GM21423 (cell line): Measurements from ENCODE around the gene ATR.

ENCODE experiments used
- ATAC-seq: cut with Tn5 transposase; IDR thresholded peaks from one replicate; pipeline ENCODE4 v1.9.1; 2021; ENCODE audit warnings: mild to moderate bottlenecking, moderate library complexity; ENCODE audit not compliant: unreplicated experiment

Gene ATR

DNA sequence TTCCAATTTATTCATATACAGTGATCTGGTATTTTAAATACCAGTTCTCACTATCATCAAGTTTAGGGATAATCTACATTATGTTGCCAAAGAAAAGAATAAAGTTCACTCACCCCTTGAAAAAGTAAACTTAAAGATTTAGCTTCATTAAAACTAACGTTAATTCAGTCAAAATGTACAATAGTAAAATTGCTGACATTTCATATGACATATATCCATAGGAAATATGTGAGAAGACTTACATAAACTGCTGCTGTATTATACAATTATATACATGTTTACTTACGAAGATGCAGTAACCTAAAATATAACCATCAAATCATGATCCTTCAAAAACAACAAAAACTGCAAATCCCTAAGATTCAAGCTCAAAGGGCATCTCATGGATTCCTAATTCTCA is 44.0 kb downstream of the ATR start:
- ATAC-seq, result no peak

DNA sequence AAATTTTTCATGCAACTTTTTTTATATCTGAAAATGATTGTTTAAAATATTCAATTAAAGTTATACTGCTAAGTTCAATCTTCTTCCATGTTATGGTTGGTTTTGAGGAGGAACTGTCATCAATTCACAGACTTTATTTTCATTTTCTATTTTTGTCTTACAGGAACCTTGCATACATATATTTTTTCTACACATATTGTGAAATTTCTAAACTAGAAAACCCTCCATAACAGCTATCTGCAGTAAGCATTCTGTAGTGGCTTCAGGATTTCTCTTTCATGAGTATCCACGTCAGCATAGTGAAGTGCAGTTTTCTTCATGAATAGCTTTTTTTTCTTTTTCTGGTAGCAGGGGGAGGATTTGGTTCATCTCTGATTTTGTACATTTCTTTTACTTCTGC is 48.2 kb downstream of the ATR start:
- ATAC-seq, result no peak

DNA sequence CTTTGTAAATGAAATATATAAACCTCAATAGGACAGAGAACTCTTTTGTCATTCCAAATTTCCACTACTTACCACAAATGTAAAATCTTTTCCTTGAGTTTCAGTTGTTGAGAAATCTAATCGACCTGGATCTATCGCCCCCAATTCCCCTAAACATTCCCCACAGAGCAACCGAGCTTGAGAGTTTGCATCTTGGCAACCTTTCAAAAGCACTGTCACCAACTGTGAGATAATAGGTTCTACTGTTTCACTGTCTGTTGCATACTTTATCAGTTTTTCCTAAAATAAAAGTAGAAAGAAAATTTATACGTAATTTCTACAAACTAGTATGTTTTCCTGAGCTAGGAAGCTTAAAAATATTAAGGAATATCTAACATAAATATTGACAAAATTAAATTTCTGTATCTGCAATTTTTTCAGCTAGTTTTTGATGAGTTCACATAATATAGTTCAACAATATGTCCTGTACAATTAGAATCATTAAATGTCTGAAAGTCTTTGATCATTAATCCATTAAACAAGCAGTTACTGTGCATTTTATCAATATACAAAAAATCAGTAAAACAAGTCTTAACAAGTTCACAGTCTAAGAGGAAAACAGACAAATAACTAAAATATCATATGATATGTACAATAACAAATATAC is 54.5 kb downstream of the ATR start:
- ATAC-seq, result no peak

DNA sequence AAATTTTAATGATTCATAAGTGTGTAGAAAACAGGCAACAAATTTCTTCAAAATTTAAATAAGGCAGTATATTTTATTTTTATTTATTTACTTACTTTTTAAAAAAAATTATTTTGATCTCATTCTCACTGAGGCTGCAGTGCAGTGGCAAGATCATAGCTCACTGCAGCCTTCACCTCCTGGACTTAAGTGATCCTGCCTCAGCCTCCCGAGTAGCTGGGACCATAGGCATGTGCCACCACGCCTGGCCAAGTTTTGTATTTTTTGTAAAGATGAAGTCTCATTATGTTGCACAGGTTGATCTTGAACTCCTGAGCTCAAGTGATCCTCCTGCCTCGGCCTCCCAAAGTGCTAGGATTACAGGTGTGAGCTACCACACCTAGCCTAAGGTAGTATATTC is 69.5 kb downstream of the ATR start:
- ATAC-seq, result no peak

GRCh38 chr3:142507241-142507640 is 71.3 kb downstream of the ATR start:
- ATAC-seq, result no peak

DNA sequence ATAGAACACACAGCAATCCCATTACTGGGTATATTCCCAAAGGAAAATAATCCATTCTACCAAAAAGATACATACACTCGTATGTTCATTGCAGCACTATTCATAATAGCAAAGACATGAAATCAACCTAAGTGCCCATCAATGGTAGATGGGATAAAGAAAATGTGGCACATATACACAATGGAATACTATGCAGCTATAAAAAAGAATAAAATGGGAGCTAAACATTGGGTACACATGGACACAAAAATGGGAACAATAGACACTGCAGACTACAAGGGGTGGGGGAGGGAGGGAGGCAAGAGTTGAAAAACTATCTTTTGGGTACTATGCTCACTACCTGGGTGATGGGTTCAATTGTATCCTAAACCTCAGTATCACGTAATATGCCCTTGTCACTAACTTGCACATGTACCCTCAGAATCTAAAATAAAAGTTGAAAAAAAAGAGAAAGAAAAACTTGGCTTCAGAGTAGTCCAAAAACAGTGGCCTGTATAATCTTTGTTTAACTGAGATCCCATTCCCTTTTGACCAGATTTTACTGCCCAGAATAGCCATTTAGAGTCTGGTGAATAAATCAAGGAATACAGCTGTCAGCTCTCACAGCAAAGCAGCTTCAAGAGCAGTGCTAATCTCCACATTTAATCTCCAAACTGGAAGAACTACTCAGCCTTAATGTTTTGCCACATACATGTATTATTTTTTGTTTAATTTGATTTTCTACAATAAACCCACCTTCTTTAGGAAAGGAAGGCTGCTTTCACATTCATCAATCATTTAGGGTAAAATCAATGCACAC is 76.1 kb downstream of the ATR start:
- ATAC-seq, result no peak

DNA sequence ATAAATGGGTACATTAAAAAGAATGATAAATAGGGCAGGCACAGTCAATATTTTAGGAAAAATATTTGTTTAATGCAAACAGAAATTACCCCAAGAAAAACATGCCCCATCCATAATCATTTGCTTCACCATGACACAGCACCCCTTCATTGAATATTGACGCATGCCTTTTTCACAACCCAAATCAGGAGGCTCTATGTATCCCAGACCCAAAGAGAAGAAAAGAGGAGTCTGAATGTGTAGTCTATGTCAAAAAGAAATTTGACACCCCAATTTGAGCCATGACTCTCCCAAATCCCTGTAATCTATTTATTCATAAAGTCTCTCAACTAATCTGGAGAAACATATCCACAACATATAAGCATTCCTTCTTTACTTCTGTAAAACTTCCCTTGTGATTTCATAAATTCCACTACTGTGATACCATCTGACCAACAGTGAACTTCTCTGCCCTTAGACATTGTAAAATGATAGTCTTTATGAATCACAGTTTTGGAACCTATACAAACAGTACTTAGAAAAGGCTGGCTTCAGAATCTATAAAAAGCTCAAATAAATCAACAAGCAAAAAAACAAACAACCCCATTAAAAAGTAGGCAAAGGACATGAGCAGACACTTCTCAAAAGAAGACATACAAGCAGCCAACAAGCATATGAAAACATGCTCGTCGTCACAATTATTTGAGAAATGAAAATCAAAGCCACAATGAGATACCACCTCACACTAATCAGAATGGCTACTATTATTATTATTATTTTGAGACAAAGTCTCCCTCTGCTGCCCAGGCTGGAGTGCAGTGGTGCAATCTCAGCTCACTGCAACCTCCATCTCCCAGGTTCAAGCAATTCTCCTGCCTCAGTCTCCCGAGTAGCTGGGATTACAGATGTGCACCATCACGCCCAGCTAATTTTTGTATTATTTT is 77.3 kb downstream of the ATR start:
- ATAC-seq, result no peak

DNA sequence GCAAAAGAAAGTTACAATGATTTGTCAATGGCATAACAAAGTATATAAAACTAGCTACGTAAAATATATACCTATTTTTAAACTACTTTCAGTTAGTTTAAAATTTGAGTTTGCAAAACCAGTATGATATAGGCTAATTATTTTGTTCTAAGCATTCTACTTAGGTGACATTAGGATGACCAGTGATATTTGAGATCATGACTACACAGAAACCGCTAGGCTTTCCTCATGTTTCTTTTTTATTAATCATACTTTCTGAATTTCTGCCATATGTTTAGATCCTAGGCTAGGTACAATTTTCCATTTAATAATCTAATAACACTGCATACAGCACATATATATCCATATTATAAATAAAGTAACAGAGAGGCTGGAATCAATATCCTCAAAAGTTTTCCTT is 78.3 kb downstream of the ATR start:
- no peak for ATAC-seq

GRCh38 chr3:142498397-142499180 is 79.9 kb downstream of the ATR start:
- ATAC-seq, result no peak

- no peak for ATAC-seq
Observed at GRCh38 chr3:142497729-142498128, 80.8 kb downstream of the ATR start.

DNA sequence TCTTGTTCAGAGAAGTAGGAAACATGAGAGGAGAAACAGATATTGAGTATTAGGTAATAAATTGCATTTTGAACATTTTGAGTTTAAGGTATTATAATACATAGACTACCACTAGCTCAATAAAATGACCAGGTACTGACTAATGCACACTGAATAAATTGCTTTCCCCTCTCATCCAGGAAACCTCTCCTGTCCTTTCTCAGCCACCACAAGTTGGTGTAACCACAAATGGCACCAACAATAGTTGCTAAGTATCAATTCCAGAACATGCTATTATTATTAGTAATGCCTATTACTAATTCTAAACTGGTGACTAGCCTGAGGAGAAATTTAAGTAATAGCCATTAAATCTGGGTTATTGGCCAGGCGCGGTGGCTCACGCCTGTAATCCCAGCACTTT is 83.4 kb downstream of the ATR start:
- ATAC-seq, result no peak

DNA sequence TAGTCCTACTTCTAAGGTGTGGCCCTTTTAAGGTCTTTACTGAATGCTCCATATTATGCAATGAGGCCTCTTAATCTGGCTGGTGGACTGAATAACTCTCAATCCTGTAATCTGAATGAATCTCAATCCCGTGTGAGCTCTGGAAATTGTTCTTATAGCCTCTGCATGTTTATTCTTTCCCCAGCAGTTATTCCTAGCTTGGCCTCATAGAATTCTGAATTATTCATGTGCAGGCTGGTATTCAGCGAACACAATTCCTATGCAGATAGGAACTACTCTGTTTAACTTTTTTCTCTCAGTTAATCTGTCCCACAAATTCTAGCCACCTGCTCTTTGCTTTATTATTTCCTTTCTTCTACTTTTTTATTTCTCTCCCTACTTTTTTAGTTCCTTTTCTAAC is 86.3 kb downstream of the ATR start:
- no peak for ATAC-seq

DNA sequence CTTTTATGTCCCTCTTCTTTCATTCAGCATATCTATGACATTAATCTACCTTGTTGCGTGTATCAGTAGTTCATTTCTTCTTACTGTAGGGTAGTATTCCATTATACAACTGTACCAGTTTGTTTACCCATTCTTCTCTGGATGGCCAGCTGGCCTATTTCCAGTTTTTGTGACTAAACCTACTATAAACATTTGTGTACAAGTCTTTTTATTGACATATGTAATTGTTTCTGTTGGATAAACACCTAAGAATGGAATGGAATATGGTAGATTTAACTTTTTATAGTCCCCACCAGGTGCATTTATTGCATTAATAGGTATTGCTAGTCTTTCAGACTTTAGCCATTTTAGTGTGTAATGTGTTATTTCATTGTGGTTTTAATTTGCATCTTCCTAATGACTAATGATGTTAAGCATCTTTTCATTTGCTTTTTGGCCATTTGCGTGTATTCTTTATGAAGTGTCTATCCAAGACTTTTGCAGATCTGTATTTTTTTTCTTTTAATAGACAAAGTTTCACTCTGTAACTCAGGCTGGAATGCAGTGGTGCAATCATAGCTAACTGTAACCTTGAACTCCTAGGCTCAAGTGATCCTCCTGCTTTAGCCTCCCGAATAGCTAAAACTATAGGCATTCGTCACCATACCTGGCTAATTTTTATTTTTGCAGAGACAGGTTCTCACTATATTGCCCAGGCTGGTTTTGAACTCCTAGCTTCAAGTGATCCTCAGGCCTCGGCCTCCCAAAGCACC is 88.8 kb downstream of the ATR start:
- ATAC-seq, result no peak

GRCh38 chr3:142484912-142485435 is 93.6 kb downstream of the ATR start:
- ATAC-seq, result no peak

DNA sequence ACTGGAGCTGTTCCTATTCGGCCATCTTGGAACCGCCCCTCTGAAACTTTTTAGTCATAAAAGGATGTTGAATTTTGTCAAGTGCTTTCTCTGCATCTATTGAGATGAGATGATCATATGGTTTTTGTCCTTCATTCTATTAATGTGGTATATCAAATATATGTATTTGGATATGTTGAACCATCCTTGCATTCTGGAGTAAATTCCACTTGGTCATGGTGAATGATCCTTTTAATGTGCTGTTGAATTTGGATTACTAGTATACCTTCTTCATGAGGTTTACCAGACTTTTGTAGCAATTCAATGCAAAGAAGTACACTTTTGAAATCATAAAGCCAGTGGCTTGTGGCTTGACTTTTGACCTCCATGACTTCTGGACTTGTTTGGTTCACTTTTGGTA is 97.3 kb downstream of the ATR start:
- no peak for ATAC-seq

- no peak for ATAC-seq
Observed at GRCh38 chr3:142470826-142471225, 107.7 kb downstream of the ATR start.

- no peak for ATAC-seq
Observed at GRCh38 chr3:142468456-142468855, 110.1 kb downstream of the ATR start.

GRCh38 chr3:142467768-142468167 is 110.8 kb downstream of the ATR start:
- ATAC-seq, result no peak

DNA sequence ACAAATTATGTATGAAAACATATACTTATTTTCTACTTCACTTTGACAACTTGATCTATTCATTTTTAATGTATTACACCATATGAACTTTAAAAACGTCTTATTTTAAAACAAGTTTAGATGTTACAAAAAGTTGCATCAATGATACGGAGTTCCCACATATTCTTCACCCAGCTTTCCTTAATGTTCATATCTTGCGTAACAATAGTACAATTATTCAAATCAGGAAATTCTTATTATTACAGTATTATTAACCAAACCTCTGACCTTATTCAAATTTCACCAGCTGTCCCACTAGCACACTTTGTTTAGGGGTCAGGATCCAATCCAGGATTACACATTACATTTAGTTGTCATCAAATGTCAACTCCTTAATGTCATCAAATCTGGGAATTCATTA is 117.8 kb downstream of the ATR start:
- ATAC-seq, result no peak

DNA sequence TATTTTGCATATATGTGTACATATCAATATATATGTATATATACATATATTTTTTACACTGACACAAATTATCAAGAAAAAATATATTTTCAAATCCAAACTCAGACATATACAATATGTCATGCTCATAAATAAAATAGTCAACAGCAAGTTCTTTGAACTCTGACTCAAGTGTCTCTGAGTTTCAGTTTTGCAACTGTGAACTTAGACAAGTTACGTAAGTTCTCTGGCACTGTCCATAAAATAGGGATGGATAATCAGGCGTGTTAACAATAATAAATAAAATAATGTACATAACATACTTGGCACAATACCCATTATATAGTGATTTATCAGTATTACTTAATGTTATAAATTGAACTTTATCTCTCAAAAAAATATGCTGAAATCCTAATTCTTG is 118.6 kb downstream of the ATR start:
- no peak for ATAC-seq
